ENCODE data around the gene DENND2A. TPM values are rescaled to one million over a fixed set of nuclear protein-coding genes. Genes with fewer than 3 reads are reported as not detected.

DENND2A gene
- total RNA-seq, 1 experiment from 2014 or later: 10.0 TPM

DNA sequence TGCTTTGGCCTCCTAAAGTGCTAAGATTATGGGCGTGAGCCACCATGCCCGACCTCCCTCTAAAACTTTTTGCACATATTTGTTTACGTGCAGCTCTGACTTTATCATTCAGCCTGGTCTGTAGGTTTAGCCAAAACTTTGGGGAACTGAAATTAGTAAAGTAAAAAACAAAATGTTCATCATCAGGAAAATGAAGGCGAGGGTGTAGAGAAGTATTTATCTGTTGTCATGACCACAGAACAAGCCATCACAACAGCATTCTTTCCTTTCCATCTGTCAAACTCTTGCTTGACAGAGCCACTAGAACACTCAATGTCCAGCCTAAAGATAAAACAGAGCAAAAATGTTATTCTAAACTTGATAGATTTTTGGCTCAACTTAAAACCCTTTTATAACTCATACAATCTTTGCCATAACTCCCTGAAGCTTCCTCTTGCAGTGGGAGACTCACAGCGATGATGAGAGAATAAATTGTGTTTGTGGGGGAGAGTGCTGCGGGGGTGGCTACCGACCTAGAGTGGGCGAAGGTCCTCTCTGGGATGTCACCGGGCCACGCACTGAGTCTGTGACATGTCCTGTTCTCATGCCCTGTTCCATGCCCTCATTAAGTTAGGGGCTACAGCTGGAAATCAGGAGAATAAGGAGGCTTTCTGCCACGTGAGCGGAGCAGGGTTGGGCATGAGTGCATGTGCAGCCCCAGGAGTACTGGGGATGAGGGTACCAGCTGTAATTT is 102.7 kb downstream of the DENND2A start (continued):
- TF ChIP-seq, protein P1, sequence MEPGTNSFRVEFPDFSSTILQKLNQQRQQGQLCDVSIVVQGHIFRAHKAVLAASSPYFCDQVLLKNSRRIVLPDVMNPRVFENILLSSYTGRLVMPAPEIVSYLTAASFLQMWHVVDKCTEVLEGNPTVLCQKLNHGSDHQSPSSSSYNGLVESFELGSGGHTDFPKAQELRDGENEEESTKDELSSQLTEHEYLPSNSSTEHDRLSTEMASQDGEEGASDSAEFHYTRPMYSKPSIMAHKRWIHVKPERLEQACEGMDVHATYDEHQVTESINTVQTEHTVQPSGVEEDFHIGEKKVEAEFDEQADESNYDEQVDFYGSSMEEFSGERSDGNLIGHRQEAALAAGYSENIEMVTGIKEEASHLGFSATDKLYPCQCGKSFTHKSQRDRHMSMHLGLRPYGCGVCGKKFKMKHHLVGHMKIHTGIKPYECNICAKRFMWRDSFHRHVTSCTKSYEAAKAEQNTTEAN (CRISPR knock-in tag; IDR thresholded peaks at IDR 0.05): no peak
- TF ChIP-seq, protein P2, sequence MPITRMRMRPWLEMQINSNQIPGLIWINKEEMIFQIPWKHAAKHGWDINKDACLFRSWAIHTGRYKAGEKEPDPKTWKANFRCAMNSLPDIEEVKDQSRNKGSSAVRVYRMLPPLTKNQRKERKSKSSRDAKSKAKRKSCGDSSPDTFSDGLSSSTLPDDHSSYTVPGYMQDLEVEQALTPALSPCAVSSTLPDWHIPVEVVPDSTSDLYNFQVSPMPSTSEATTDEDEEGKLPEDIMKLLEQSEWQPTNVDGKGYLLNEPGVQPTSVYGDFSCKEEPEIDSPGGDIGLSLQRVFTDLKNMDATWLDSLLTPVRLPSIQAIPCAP (CRISPR knock-in tag; IDR thresholded peaks at IDR 0.05): no peak
- TF ChIP-seq, protein P3, sequence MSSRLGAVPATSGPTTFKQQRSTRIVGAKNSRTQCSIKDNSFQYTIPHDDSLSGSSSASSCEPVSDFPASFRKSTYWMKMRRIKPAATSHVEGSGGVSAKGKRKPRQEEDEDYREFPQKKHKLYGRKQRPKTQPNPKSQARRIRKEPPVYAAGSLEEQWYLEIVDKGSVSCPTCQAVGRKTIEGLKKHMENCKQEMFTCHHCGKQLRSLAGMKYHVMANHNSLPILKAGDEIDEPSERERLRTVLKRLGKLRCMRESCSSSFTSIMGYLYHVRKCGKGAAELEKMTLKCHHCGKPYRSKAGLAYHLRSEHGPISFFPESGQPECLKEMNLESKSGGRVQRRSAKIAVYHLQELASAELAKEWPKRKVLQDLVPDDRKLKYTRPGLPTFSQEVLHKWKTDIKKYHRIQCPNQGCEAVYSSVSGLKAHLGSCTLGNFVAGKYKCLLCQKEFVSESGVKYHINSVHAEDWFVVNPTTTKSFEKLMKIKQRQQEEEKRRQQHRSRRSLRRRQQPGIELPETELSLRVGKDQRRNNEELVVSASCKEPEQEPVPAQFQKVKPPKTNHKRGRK (CRISPR knock-in tag; IDR thresholded peaks at IDR 0.05; ENCODE audit: borderline replicate concordance): no peak
- no peak for TF ChIP-seq MXD4 (CRISPR knock-in tag; IDR thresholded peaks at IDR 0.05; ENCODE audit: borderline replicate concordance)
- no peak for TF ChIP-seq ZNF121 (CRISPR knock-in tag; IDR thresholded peaks at IDR 0.05)
- TF ChIP-seq, protein P4, sequence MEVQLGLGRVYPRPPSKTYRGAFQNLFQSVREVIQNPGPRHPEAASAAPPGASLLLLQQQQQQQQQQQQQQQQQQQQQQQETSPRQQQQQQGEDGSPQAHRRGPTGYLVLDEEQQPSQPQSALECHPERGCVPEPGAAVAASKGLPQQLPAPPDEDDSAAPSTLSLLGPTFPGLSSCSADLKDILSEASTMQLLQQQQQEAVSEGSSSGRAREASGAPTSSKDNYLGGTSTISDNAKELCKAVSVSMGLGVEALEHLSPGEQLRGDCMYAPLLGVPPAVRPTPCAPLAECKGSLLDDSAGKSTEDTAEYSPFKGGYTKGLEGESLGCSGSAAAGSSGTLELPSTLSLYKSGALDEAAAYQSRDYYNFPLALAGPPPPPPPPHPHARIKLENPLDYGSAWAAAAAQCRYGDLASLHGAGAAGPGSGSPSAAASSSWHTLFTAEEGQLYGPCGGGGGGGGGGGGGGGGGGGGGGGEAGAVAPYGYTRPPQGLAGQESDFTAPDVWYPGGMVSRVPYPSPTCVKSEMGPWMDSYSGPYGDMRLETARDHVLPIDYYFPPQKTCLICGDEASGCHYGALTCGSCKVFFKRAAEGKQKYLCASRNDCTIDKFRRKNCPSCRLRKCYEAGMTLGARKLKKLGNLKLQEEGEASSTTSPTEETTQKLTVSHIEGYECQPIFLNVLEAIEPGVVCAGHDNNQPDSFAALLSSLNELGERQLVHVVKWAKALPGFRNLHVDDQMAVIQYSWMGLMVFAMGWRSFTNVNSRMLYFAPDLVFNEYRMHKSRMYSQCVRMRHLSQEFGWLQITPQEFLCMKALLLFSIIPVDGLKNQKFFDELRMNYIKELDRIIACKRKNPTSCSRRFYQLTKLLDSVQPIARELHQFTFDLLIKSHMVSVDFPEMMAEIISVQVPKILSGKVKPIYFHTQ (CRISPR knock-in tag; IDR thresholded peaks at IDR 0.05): no peak
- TF ChIP-seq NR2C2 (CRISPR knock-in tag; IDR thresholded peaks at IDR 0.05): no peak
- no peak for TF ChIP-seq MYBL2 (CRISPR knock-in tag; IDR thresholded peaks at IDR 0.05)
- no peak for TF ChIP-seq IRF2 (CRISPR knock-in tag; IDR thresholded peaks at IDR 0.05; ENCODE audit: borderline replicate concordance, low read depth)
- TF ChIP-seq, protein P5, sequence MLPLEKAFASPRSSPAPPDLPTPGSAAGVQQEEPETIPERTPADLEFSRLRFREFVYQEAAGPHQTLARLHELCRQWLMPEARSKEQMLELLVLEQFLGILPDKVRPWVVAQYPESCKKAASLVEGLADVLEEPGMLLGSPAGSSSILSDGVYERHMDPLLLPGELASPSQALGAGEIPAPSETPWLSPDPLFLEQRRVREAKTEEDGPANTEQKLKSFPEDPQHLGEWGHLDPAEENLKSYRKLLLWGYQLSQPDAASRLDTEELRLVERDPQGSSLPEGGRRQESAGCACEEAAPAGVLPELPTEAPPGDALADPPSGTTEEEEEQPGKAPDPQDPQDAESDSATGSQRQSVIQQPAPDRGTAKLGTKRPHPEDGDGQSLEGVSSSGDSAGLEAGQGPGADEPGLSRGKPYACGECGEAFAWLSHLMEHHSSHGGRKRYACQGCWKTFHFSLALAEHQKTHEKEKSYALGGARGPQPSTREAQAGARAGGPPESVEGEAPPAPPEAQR (CRISPR knock-in tag; IDR thresholded peaks at IDR 0.05): no peak

DNA sequence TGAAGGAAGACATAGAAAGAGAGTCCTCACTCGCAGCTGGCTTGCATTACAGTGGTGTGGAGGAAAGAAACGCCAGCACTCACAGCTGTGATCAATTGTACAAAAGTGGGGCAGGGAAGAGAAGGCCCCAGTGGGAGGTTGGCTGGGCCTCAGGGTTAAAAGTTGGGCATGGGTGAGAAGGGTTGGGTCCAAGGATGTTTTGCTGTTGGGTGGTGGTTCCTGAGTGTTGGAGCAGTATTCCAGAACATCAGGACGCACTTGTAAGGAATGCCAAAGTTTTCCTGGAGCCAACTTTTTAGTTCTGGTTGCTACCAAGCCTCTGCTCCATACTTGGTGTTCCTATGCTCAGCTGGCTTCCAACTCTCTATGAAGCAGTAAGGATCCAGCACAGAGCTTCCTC is 105.9 kb downstream of the DENND2A start:
- H3K27me3 Mint-ChIP-seq (ENCODE audit: low read depth): no peaks in the 10 kb centered on the region
- no peak overlapping the region for H3K4me3 Mint-ChIP-seq
- no peaks in the 10 kb centered on the region for H3K36me3 Mint-ChIP-seq
- peaks cover 3% of the 10 kb centered on the region; the same call in 1 of the 2 replicates for H3K4me1 Mint-ChIP-seq
- CTCF ChIA-PET: no interaction called here
- no peak for DNase-seq (ENCODE audit: low spot score)
- POLR2A ChIA-PET: no interaction called here
- no peak for ATAC-seq
- H3K27ac Mint-ChIP-seq: no peak overlapping the region
- H3K9me3 Mint-ChIP-seq: no peaks in the 10 kb centered on the region
- TF ChIP-seq ATF1 (CRISPR knock-in tag; IDR thresholded peaks at IDR 0.05): no peak
- no peak for TF ChIP-seq RELA (CRISPR knock-in tag; IDR thresholded peaks at IDR 0.05; ENCODE audit: borderline replicate concordance)
- TF ChIP-seq ESRRA (CRISPR knock-in tag; IDR thresholded peaks at IDR 0.05; ENCODE audit: borderline replicate concordance): no peak
- TF ChIP-seq, protein P6, sequence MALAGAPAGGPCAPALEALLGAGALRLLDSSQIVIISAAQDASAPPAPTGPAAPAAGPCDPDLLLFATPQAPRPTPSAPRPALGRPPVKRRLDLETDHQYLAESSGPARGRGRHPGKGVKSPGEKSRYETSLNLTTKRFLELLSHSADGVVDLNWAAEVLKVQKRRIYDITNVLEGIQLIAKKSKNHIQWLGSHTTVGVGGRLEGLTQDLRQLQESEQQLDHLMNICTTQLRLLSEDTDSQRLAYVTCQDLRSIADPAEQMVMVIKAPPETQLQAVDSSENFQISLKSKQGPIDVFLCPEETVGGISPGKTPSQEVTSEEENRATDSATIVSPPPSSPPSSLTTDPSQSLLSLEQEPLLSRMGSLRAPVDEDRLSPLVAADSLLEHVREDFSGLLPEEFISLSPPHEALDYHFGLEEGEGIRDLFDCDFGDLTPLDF (CRISPR knock-in tag; IDR thresholded peaks at IDR 0.05): no peak
- TF ChIP-seq SMAD4 (CRISPR knock-in tag; IDR thresholded peaks at IDR 0.05): no peak
- TF ChIP-seq HMGA2 (CRISPR knock-in tag; IDR thresholded peaks at IDR 0.05): no peak
- TF ChIP-seq TEAD1 (CRISPR knock-in tag; IDR thresholded peaks at IDR 0.05): no peak
- TF ChIP-seq, protein P7, sequence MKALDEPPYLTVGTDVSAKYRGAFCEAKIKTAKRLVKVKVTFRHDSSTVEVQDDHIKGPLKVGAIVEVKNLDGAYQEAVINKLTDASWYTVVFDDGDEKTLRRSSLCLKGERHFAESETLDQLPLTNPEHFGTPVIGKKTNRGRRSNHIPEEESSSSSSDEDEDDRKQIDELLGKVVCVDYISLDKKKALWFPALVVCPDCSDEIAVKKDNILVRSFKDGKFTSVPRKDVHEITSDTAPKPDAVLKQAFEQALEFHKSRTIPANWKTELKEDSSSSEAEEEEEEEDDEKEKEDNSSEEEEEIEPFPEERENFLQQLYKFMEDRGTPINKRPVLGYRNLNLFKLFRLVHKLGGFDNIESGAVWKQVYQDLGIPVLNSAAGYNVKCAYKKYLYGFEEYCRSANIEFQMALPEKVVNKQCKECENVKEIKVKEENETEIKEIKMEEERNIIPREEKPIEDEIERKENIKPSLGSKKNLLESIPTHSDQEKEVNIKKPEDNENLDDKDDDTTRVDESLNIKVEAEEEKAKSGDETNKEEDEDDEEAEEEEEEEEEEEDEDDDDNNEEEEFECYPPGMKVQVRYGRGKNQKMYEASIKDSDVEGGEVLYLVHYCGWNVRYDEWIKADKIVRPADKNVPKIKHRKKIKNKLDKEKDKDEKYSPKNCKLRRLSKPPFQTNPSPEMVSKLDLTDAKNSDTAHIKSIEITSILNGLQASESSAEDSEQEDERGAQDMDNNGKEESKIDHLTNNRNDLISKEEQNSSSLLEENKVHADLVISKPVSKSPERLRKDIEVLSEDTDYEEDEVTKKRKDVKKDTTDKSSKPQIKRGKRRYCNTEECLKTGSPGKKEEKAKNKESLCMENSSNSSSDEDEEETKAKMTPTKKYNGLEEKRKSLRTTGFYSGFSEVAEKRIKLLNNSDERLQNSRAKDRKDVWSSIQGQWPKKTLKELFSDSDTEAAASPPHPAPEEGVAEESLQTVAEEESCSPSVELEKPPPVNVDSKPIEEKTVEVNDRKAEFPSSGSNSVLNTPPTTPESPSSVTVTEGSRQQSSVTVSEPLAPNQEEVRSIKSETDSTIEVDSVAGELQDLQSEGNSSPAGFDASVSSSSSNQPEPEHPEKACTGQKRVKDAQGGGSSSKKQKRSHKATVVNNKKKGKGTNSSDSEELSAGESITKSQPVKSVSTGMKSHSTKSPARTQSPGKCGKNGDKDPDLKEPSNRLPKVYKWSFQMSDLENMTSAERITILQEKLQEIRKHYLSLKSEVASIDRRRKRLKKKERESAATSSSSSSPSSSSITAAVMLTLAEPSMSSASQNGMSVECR (CRISPR knock-in tag; IDR thresholded peaks at IDR 0.05; ENCODE audit: borderline replicate concordance): no peak
- TF ChIP-seq GABPB1 (CRISPR knock-in tag; IDR thresholded peaks at IDR 0.05): no peak
- TF ChIP-seq CREB1 (CRISPR knock-in tag; IDR thresholded peaks at IDR 0.05): no peak
- no peak for TF ChIP-seq MYBL2 (CRISPR knock-in tag; IDR thresholded peaks at IDR 0.05)
